Endodermal cell (in vitro differentiated cells): Measurements from ENCODE around the gene CSPG5. TPM values are rescaled to one million over a fixed set of nuclear protein-coding genes. Genes with fewer than 3 reads are reported as not detected.

Experiments
- DNase-seq: peaks from one replicate; pipeline ENCODE4 v3.0.0-alpha.2; 2017
- H3K27ac ChIP-seq: 2 replicates; pipeline ENCODE4 v1.5.1; 2013; ENCODE audit warnings: mild to moderate bottlenecking, low read depth, low read length, moderate library complexity
- H3K27me3 ChIP-seq: 2 replicates; pipeline ENCODE4 v1.6.1; 2013; ENCODE audit warnings: mild to moderate bottlenecking, low read length, moderate library complexity; ENCODE audit not compliant: insufficient read depth, control insufficient read depth, poor library complexity, severe bottlenecking
- H3K36me3 ChIP-seq: 2 replicates; pipeline ENCODE4 v1.7.0; 2013; ENCODE audit warnings: mild to moderate bottlenecking, low read length, moderate library complexity; ENCODE audit not compliant: control insufficient read depth, insufficient read depth
- H3K4me1 ChIP-seq: one replicate; pipeline ENCODE4 v1.7.0; 2013; ENCODE audit warnings: low read length; ENCODE audit not compliant: control insufficient read depth, insufficient read depth
- H3K4me3 ChIP-seq: 2 replicates; pipeline ENCODE4 v1.5.1; 2013; ENCODE audit warnings: mild to moderate bottlenecking, low read length, moderate library complexity
- H3K9ac ChIP-seq: 2 replicates; pipeline ENCODE4 v1.6.1; 2013; ENCODE audit warnings: mild to moderate bottlenecking, low read length, moderate library complexity; ENCODE audit not compliant: poor library complexity, severe bottlenecking; ENCODE audit errors: extremely low read depth
- H3K9me3 ChIP-seq: 2 replicates; pipeline ENCODE4 v1.6.1; 2013; ENCODE audit warnings: mild to moderate bottlenecking, low read length, moderate library complexity; ENCODE audit not compliant: control insufficient read depth
- H3K27ac Mint-ChIP-seq: 2 replicates; pipeline ENCODE4 v1.8.0; 2020; ENCODE audit warnings: mixed read lengths
- H3K27me3 Mint-ChIP-seq: 2 replicates; pipeline ENCODE4 v1.8.0; 2021; ENCODE audit warnings: mild to moderate bottlenecking, mixed read lengths; ENCODE audit not compliant: insufficient read depth
- H3K36me3 Mint-ChIP-seq: 2 replicates; pipeline ENCODE4 v1.8.0; 2020; ENCODE audit warnings: low read depth, mixed read lengths
- H3K4me1 Mint-ChIP-seq: 2 replicates; pipeline ENCODE4 v1.8.0; 2020; ENCODE audit warnings: mixed read lengths
- H3K4me3 Mint-ChIP-seq: 2 replicates; pipeline ENCODE4 v1.8.0; 2020; ENCODE audit warnings: mild to moderate bottlenecking, moderate library complexity, mixed read lengths
- H3K9me3 Mint-ChIP-seq: 2 replicates; pipeline ENCODE4 v1.8.0; 2020; ENCODE audit warnings: mild to moderate bottlenecking, mixed read lengths
- WGBS, 2 experiments: methylation state at CpG; one replicate each; pipeline versions ENCODE4 v1.1.5 to v1.1.7; 2013; ENCODE audit warnings: missing lambda C conversion rate in 2 of 2, mixed read lengths in 1 of 2; ENCODE audit not compliant: insufficient coverage in 1 of 2, insufficient read length in 1 of 2; 5-methylcytosine and 5-hydroxymethylcytosine counted together
- total RNA-seq, 2 donors: library from RNA; stranded (reverse); fragmentation: NEBNext Ultra II Directional in 1 of 2; extraction: Animal tissue kit (Norgen Biotek cat#: 25700) in 1 of 2; gene quantifications; 2 replicates in 1 of 2; 3 replicates in 1 of 2; pipeline ENCODE4 v1.2.1, GENCODE V29; 2021
- TF ChIP-seq, protein P1 (sequence below): fragments of 200-600 bp; sonication (generic); conservative IDR thresholded peaks from 2 replicates; pipeline ENCODE4 v1.5.0; 2021; ENCODE audit warnings: antibody characterized with exemption, mild to moderate bottlenecking

The CSPG5 gene
- total RNA-seq, 2 donors from 2014 or later, result 0.53 to 0.70 TPM

DNA sequence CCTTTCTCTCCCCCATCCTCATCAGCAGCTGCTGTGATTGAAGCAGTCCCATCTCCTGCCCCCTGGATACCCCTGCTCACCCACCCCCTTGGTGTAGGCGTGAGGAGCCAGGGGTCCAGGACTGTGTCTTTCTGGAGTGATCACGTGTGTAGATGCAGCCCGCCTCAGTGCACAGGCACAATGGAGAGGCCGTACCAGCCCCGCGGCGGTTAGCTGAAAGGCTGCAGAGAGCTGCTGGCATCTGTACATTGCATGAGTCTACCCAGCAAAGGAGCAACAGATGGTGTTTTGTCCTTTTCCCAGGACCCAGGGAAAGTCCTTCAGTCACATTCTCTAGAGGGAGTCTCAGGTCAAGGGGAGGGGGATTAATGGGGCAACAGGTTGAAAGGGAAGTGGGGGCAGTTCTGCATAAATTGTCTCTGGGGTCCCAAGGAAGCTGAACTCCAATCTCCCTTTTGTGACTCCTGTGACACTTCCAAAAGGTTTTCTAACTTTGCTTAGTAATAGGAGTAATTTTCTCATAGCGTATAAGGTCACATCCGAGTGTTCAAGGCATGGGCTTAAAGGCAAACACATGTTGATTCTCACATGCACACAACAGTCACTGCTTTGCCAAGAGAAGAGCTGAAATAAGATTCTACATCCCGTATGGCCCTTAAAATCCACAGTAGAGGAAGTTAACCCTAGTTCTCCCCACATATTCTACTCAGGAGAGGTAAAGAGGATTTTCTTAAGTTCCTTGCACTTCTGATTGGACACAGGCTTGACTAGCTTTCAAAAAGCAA is 7.1 kb downstream of the CSPG5 start:
- Mint-ChIP-seq H3K4me3 (no peak overlapping the region), H3K27me3 (peaks cover 41% of the 10 kb centered on the region), H3K27ac (no peak overlapping the region), H3K36me3 (no peaks in the 10 kb centered on the region), H3K4me1 (no peaks in the 10 kb centered on the region), H3K9me3 (no peaks in the 10 kb centered on the region)
- H3K9me3 ChIP-seq, result no peaks in the 10 kb centered on the region
- no peak overlapping the region for H3K4me3 ChIP-seq
- H3K9ac ChIP-seq, result no peak overlapping the region
- WGBS, 2 experiments, result 76 to 86% methylated on average over 8 to 10 of the region's 10 CpGs
- peaks cover 24% of the 10 kb centered on the region for H3K27me3 ChIP-seq
- TF ChIP-seq, protein P1, sequence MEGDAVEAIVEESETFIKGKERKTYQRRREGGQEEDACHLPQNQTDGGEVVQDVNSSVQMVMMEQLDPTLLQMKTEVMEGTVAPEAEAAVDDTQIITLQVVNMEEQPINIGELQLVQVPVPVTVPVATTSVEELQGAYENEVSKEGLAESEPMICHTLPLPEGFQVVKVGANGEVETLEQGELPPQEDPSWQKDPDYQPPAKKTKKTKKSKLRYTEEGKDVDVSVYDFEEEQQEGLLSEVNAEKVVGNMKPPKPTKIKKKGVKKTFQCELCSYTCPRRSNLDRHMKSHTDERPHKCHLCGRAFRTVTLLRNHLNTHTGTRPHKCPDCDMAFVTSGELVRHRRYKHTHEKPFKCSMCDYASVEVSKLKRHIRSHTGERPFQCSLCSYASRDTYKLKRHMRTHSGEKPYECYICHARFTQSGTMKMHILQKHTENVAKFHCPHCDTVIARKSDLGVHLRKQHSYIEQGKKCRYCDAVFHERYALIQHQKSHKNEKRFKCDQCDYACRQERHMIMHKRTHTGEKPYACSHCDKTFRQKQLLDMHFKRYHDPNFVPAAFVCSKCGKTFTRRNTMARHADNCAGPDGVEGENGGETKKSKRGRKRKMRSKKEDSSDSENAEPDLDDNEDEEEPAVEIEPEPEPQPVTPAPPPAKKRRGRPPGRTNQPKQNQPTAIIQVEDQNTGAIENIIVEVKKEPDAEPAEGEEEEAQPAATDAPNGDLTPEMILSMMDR, result no peak
- peak overlapping the region; percentile 93 for H3K27ac ChIP-seq
- no peaks in the 10 kb centered on the region for H3K36me3 ChIP-seq
- H3K4me1 ChIP-seq, result no peaks in the 10 kb centered on the region
- DNase-seq, result no peak

DNA sequence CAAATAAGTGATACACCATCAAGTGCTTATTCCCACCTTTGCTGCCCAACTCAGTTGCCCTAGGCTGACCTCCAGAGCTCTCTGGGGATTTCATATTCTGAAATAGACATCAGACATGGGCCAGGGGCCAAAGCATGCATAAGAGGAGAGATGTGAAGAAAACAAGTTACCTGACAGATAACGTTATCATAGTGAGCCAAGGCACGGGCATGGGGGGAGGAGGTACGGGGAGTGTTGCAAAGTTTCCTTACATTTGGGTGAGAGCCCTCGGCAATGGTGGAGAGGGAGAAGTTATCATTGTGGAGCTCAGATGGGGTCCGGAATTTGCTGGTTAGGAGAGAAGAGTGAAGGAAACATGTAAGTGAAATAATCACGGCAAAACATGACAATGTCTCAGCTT is 9.8 kb downstream of the CSPG5 start:
- H3K9me3 Mint-ChIP-seq, result no peaks in the 10 kb centered on the region

DNA sequence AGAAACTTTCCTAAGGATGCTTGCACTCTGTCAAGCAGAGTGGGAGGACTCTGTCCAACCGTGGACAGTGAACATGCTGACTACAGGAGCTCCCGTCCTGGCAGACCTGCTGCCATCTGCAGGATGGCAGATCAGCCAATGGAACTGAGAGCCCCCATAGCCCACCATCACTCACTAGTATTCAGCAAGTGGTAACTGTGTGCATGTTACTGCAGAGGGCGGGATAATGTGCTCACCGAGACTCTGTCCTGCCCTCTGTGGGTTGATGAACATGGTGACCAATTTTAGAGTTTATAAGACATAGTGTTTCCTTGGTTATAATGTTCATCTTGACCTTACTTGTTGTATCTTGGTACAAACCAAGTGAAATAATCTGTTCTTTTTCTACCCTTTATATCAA is 11.5 kb downstream of the CSPG5 start:
- no peaks in the 10 kb centered on the region for H3K4me1 Mint-ChIP-seq
- H3K9me3 Mint-ChIP-seq, result no peaks in the 10 kb centered on the region
- TF ChIP-seq, protein P1, result no peak
- Histone ChIP-seq H3K9ac (no peak overlapping the region), H3K9me3 (no peaks in the 10 kb centered on the region), H3K36me3 (no peaks in the 10 kb centered on the region), H3K27me3 (peaks cover 8% of the 10 kb centered on the region), H3K4me3 (no peak overlapping the region), H3K4me1 (no peaks in the 10 kb centered on the region), H3K27ac (no peak overlapping the region)
- peaks cover 5% of the 10 kb centered on the region for H3K27me3 Mint-ChIP-seq
- H3K27ac Mint-ChIP-seq, result no peak overlapping the region
- H3K4me3 Mint-ChIP-seq, result no peak overlapping the region
- WGBS, 2 experiments, result 83 to 88% methylated on average over 2 to 4 of the region's 4 CpGs
- DNase-seq, result no peak
- no peaks in the 10 kb centered on the region for H3K36me3 Mint-ChIP-seq

More for the DNA sequence above, 9.8 kb downstream of the CSPG5 start:
- Histone ChIP-seq H3K9ac (no peak overlapping the region), H3K27me3 (peaks cover 13% of the 10 kb centered on the region), H3K9me3 (no peaks in the 10 kb centered on the region), H3K27ac (no peak overlapping the region), H3K4me1 (no peaks in the 10 kb centered on the region), H3K36me3 (no peaks in the 10 kb centered on the region), H3K4me3 (no peak overlapping the region)
- Mint-ChIP-seq H3K4me3 (no peak overlapping the region), H3K27ac (no peak overlapping the region), H3K36me3 (no peaks in the 10 kb centered on the region), H3K27me3 (peaks cover 21% of the 10 kb centered on the region), H3K4me1 (no peaks in the 10 kb centered on the region)
- 85 to 92% methylated on average over 6 of the region's 6 CpGs for WGBS, 2 experiments
- DNase-seq, result no peak
- TF ChIP-seq, protein P1, result no peak
